Measurements from ENCODE around the gene STX8.

The STX8 gene

GRCh38 chr17:9294661-9295210 lies 280.9 kb downstream of the STX8 start:
- Histone ChIP-seq H3K4me1 (ENCODE audit: control insufficient read depth, insufficient read depth, low read depth, low read length) (no peaks in the 10 kb centered on the region), H3K9me3 (ENCODE audit: control insufficient read depth, low read length) (no peaks in the 10 kb centered on the region), H3K4me3 (ENCODE audit: insufficient read depth in 1 of 2, low read depth in 1 of 2, low read length in 2 of 2) (no peak overlapping the region), H2AK5ac (ENCODE audit: low read length, severe bottlenecking) (no peak overlapping the region), H2BK12ac (ENCODE audit: low read length in 2 of 2) (no peak overlapping the region), H4K91ac (ENCODE audit: low read length) (no peak overlapping the region), H3K27me3 (ENCODE audit: control insufficient read depth in 1 of 2, insufficient read depth in 1 of 2, low read length in 2 of 2) (no peaks in the 10 kb centered on the region), H3K79me1 (replicated peaks; ENCODE audit: low read length, poor library complexity, severe bottlenecking) (peaks cover 2% of the 10 kb centered on the region), H3K36me3 (ENCODE audit: control insufficient read depth in 1 of 2, insufficient read depth in 2 of 2, low read depth in 1 of 2, low read length in 2 of 2) (no peaks in the 10 kb centered on the region), H2AFZ (ENCODE audit: low read depth, low read length) (no peak overlapping the region), H3K4me2 (ENCODE audit: low read length, poor library complexity, severe bottlenecking) (no peak overlapping the region), H3K4ac (ENCODE audit: low read depth in 1 of 2, low read length in 2 of 2) (no peak overlapping the region), H3K14ac (ENCODE audit: low read length in 2 of 2) (no peak overlapping the region), H3K9ac (ENCODE audit: low read length) (no peak overlapping the region), H3K23ac (ENCODE audit: low read length in 2 of 2) (no peak overlapping the region), H2BK120ac (ENCODE audit: low read depth, low read length) (no peak overlapping the region), H3K27ac (ENCODE audit: low read length, poor library complexity, severe bottlenecking) (no peak overlapping the region), H3K18ac (ENCODE audit: low read depth in 1 of 2, low read length in 2 of 2) (no peak overlapping the region), H4K8ac (ENCODE audit: low read length) (no peak overlapping the region), H2BK5ac (ENCODE audit: low read depth, low read length, poor library complexity, severe bottlenecking) (no peak overlapping the region), H2BK15ac (ENCODE audit: low read depth, poor library complexity, severe bottlenecking) (no peak overlapping the region)
- 95% methylated on average over 4 of the region's 4 CpGs for WGBS
- no peak for DNase-seq

- Histone ChIP-seq H3K36me3 (ENCODE audit: control insufficient read depth in 1 of 2, insufficient read depth in 2 of 2, low read depth in 1 of 2, low read length in 2 of 2) (no peaks in the 10 kb centered on the region), H3K27me3 (ENCODE audit: control insufficient read depth in 1 of 2, insufficient read depth in 1 of 2, low read length in 2 of 2) (no peaks in the 10 kb centered on the region), H3K18ac (ENCODE audit: low read depth in 1 of 2, low read length in 2 of 2) (peak overlapping the region in 1 of 2 experiments; percentile 73), H3K4me1 (ENCODE audit: control insufficient read depth, insufficient read depth, low read depth, low read length) (no peaks in the 10 kb centered on the region), H4K91ac (ENCODE audit: low read length) (no peak overlapping the region), H3K4ac (ENCODE audit: low read depth in 1 of 2, low read length in 2 of 2) (no peak overlapping the region), H3K14ac (ENCODE audit: low read length in 2 of 2) (no peak overlapping the region), H3K23ac (ENCODE audit: low read length in 2 of 2) (no peak overlapping the region), H3K9me3 (ENCODE audit: control insufficient read depth, low read length) (no peaks in the 10 kb centered on the region), H3K4me3 (ENCODE audit: insufficient read depth in 1 of 2, low read depth in 1 of 2, low read length in 2 of 2) (no peak overlapping the region), H3K27ac (ENCODE audit: low read length, poor library complexity, severe bottlenecking) (no peak overlapping the region), H3K4me2 (ENCODE audit: low read length, poor library complexity, severe bottlenecking) (no peak overlapping the region), H2AK5ac (ENCODE audit: low read length, severe bottlenecking) (no peak overlapping the region), H2BK12ac (ENCODE audit: low read length in 2 of 2) (no peak overlapping the region), H4K8ac (ENCODE audit: low read length) (no peak overlapping the region), H3K79me1 (replicated peaks; ENCODE audit: low read length, poor library complexity, severe bottlenecking) (no peaks in the 10 kb centered on the region), H3K9ac (ENCODE audit: low read length) (no peak overlapping the region), H2BK15ac (ENCODE audit: low read depth, poor library complexity, severe bottlenecking) (no peak overlapping the region), H2BK5ac (ENCODE audit: low read depth, low read length, poor library complexity, severe bottlenecking) (no peak overlapping the region), H2BK120ac (ENCODE audit: low read depth, low read length) (no peak overlapping the region), H2AFZ (ENCODE audit: low read depth, low read length) (no peak overlapping the region)
- no peak for DNase-seq
- 74% methylated on average over 2 of the region's 2 CpGs for WGBS
Observed at GRCh38 chr17:9292561-9292941, 283.1 kb downstream of the STX8 start.

GRCh38 chr17:9291912-9292560 lies 283.6 kb downstream of the STX8 start:
- DNase-seq = peak; percentile 66
- H3K9me3 ChIP-seq (ENCODE audit: control insufficient read depth, low read length) = no peaks in the 10 kb centered on the region
- H3K4ac ChIP-seq (ENCODE audit: low read depth in 1 of 2, low read length in 2 of 2) = no peak overlapping the region
- H3K4me2 ChIP-seq (ENCODE audit: low read length, poor library complexity, severe bottlenecking) = no peak overlapping the region
- H2BK120ac ChIP-seq (ENCODE audit: low read depth, low read length) = no peak overlapping the region
- H3K79me1 ChIP-seq (replicated peaks; ENCODE audit: low read length, poor library complexity, severe bottlenecking) = no peaks in the 10 kb centered on the region
- H4K91ac ChIP-seq (ENCODE audit: low read length) = no peak overlapping the region
- no peak overlapping the region for H2BK5ac ChIP-seq (ENCODE audit: low read depth, low read length, poor library complexity, severe bottlenecking)
- peak overlapping the region in 1 of 2 experiments; percentile 87 for H3K18ac ChIP-seq (ENCODE audit: low read depth in 1 of 2, low read length in 2 of 2)
- no peak overlapping the region for H3K14ac ChIP-seq (ENCODE audit: low read length in 2 of 2)
- peak overlapping the region in 1 of 2 experiments; percentile 55 for H2BK12ac ChIP-seq (ENCODE audit: low read length in 2 of 2)
- H3K4me1 ChIP-seq (ENCODE audit: control insufficient read depth, insufficient read depth, low read depth, low read length) = no peaks in the 10 kb centered on the region
- no peak overlapping the region for H2AFZ ChIP-seq (ENCODE audit: low read depth, low read length)
- no peaks in the 10 kb centered on the region for H3K27me3 ChIP-seq (ENCODE audit: control insufficient read depth in 1 of 2, insufficient read depth in 1 of 2, low read length in 2 of 2)
- no peak overlapping the region for H3K23ac ChIP-seq (ENCODE audit: low read length in 2 of 2)
- no peaks in the 10 kb centered on the region for H3K36me3 ChIP-seq (ENCODE audit: control insufficient read depth in 1 of 2, insufficient read depth in 2 of 2, low read depth in 1 of 2, low read length in 2 of 2)
- no peak overlapping the region for H2BK15ac ChIP-seq (ENCODE audit: low read depth, poor library complexity, severe bottlenecking)
- H3K9ac ChIP-seq (ENCODE audit: low read length) = no peak overlapping the region
- H3K4me3 ChIP-seq (ENCODE audit: insufficient read depth in 1 of 2, low read depth in 1 of 2, low read length in 2 of 2) = no peak overlapping the region
- H4K8ac ChIP-seq (ENCODE audit: low read length) = peak overlapping the region; percentile 66
- H2AK5ac ChIP-seq (ENCODE audit: low read length, severe bottlenecking) = no peak overlapping the region
- no peak overlapping the region for H3K27ac ChIP-seq (ENCODE audit: low read length, poor library complexity, severe bottlenecking)
- 47% methylated on average over 7 of the region's 8 CpGs for WGBS

GRCh38 chr17:9290226-9290613 lies 285.4 kb downstream of the STX8 start:
- H2BK12ac ChIP-seq (ENCODE audit: low read length in 2 of 2) = no peak overlapping the region
- no peak overlapping the region for H3K27ac ChIP-seq (ENCODE audit: low read length, poor library complexity, severe bottlenecking)
- no peaks in the 10 kb centered on the region for H3K79me1 ChIP-seq (replicated peaks; ENCODE audit: low read length, poor library complexity, severe bottlenecking)
- H4K8ac ChIP-seq (ENCODE audit: low read length) = no peak overlapping the region
- H4K91ac ChIP-seq (ENCODE audit: low read length) = no peak overlapping the region
- no peak overlapping the region for H2AK5ac ChIP-seq (ENCODE audit: low read length, severe bottlenecking)
- no peaks in the 10 kb centered on the region for H3K27me3 ChIP-seq (ENCODE audit: control insufficient read depth in 1 of 2, insufficient read depth in 1 of 2, low read length in 2 of 2)
- WGBS = 80% methylated on average over 7 of the region's 7 CpGs
- no peak overlapping the region for H2BK5ac ChIP-seq (ENCODE audit: low read depth, low read length, poor library complexity, severe bottlenecking)
- no peak overlapping the region for H3K4me3 ChIP-seq (ENCODE audit: insufficient read depth in 1 of 2, low read depth in 1 of 2, low read length in 2 of 2)
- no peaks in the 10 kb centered on the region for H3K36me3 ChIP-seq (ENCODE audit: control insufficient read depth in 1 of 2, insufficient read depth in 2 of 2, low read depth in 1 of 2, low read length in 2 of 2)
- no peak overlapping the region for H2AFZ ChIP-seq (ENCODE audit: low read depth, low read length)
- peak overlapping the region; percentile 1 for H3K9ac ChIP-seq (ENCODE audit: low read length)
- H3K4me1 ChIP-seq (ENCODE audit: control insufficient read depth, insufficient read depth, low read depth, low read length) = no peaks in the 10 kb centered on the region
- no peak overlapping the region for H3K23ac ChIP-seq (ENCODE audit: low read length in 2 of 2)
- H3K18ac ChIP-seq (ENCODE audit: low read depth in 1 of 2, low read length in 2 of 2) = no peak overlapping the region
- DNase-seq = no peak
- H2BK15ac ChIP-seq (ENCODE audit: low read depth, poor library complexity, severe bottlenecking) = no peak overlapping the region
- no peak overlapping the region for H2BK120ac ChIP-seq (ENCODE audit: low read depth, low read length)
- H3K9me3 ChIP-seq (ENCODE audit: control insufficient read depth, low read length) = no peaks in the 10 kb centered on the region
- no peak overlapping the region for H3K4ac ChIP-seq (ENCODE audit: low read depth in 1 of 2, low read length in 2 of 2)
- H3K4me2 ChIP-seq (ENCODE audit: low read length, poor library complexity, severe bottlenecking) = no peak overlapping the region
- H3K14ac ChIP-seq (ENCODE audit: low read length in 2 of 2) = no peak overlapping the region

Data from mesenchymal stem cell (in vitro differentiated cells and primary cell).